Choroid plexus epithelial cell (primary cell): Measurements from ENCODE around the gene RBP3.

Source experiments
- DNase-seq: peaks from one replicate; pipeline ENCODE4 v3.0.0-alpha.2; 2010; ENCODE audit warnings: low read depth
- H3K4me3 ChIP-seq: 2 replicates; pipeline ENCODE4 v1.5.1; 2011; ENCODE audit warnings: low read depth, mild to moderate bottlenecking, control low read depth, low read length, moderate library complexity
- TF ChIP-seq, protein P1 (sequence below): conservative IDR thresholded peaks from 2 replicates; pipeline ENCODE4 v1.5.1; 2011; ENCODE audit warnings: low read depth, mild to moderate bottlenecking, control low read depth, inconsistent platforms, low read length, moderate library complexity

The RBP3 gene

GRCh38 chr10:47334466-47335295 lies 13.5 kb upstream of the RBP3 start:
- TF ChIP-seq, protein P1, sequence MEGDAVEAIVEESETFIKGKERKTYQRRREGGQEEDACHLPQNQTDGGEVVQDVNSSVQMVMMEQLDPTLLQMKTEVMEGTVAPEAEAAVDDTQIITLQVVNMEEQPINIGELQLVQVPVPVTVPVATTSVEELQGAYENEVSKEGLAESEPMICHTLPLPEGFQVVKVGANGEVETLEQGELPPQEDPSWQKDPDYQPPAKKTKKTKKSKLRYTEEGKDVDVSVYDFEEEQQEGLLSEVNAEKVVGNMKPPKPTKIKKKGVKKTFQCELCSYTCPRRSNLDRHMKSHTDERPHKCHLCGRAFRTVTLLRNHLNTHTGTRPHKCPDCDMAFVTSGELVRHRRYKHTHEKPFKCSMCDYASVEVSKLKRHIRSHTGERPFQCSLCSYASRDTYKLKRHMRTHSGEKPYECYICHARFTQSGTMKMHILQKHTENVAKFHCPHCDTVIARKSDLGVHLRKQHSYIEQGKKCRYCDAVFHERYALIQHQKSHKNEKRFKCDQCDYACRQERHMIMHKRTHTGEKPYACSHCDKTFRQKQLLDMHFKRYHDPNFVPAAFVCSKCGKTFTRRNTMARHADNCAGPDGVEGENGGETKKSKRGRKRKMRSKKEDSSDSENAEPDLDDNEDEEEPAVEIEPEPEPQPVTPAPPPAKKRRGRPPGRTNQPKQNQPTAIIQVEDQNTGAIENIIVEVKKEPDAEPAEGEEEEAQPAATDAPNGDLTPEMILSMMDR, result no peak
- no peak for DNase-seq
- H3K4me3 ChIP-seq, result no peak overlapping the region

- no peak for DNase-seq
- TF ChIP-seq, protein P1, result no peak
- no peak overlapping the region for H3K4me3 ChIP-seq
Observed at GRCh38 chr10:47335906-47336305, 12.3 kb upstream of the RBP3 start.

GRCh38 chr10:47336387-47337134 lies 11.6 kb upstream of the RBP3 start:
- DNase-seq, result peak; percentile 86
- H3K4me3 ChIP-seq, result no peak overlapping the region
- TF ChIP-seq, protein P1, result no peak

DNA sequence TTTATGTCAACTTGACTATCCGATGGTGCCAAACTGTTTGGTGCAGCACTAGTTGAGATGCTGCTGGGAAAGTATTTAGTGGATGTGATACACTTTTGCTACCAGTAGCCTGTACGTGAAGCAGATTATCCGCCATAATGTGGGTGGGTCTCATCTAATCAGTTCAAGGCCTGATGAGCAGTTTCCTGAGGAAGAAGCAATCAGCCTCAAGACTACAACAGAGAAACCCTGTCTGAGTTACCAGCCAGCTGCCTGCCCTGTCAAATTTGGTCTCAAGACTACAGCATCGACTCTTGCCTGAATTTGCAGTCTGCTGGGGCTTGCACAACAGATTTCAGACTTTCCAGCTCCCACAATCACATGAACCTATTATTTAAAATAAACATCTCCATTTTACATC lies 10.9 kb upstream of the RBP3 start:
- no peak overlapping the region for H3K4me3 ChIP-seq
- TF ChIP-seq, protein P1, result no peak
- peak; percentile 37 for DNase-seq

- TF ChIP-seq, protein P1, result no peak
- H3K4me3 ChIP-seq, result no peak overlapping the region
- DNase-seq, result no peak
Observed at GRCh38 chr10:47339186-47339735, 8.9 kb upstream of the RBP3 start.

DNA sequence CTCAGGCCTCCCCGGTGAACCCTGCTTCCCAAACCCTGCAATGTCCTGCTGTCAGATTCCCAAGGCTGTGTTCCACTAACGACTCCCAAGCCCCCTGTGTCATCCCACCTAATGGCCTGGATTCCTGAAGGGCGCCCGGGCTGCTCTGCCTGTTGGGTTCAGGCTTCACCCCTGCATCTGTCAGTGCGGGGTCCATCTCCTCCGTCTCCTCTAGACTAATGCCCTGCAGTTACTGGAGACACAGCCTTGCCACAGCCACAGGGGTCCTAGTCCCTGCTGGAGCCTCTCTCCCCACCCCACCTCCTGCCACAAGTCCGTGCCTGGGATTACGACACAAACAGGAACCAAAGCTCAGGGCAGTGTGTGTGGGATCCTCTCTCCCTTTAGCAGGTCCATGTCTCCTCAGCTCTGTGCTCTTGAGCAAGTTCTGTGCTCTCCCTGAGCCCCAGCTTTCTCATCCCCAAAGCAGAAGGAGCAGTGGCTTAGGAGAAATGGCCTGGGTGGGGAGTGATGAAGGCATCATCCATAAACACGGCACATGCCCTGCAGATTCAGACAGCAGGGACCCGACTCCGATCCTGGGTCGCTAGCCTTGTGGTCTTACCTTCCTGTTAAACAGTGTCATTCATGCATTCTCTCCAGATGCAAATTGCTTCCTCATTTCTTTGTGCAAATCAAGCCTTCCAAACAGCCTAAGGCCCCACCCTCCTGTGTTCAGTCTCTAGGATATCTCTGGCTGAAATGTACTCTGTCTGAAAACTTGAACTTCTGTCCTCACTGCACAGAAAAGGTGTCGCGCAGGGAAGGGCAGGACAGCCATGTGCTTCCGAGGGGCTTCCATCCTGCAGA lies 8.2 kb upstream of the RBP3 start:
- no peak for DNase-seq
- TF ChIP-seq, protein P1, result no peak
- H3K4me3 ChIP-seq, result no peak overlapping the region
